ENCODE measurements around the gene AKAP1. TPM values are rescaled to one million over a fixed set of nuclear protein-coding genes. Genes with fewer than 3 reads are reported as not detected.

The AKAP1 gene
- total and polyA plus RNA-seq, 4 donors: 31.3 to 58.5 (median 39.8) TPM

DNA sequence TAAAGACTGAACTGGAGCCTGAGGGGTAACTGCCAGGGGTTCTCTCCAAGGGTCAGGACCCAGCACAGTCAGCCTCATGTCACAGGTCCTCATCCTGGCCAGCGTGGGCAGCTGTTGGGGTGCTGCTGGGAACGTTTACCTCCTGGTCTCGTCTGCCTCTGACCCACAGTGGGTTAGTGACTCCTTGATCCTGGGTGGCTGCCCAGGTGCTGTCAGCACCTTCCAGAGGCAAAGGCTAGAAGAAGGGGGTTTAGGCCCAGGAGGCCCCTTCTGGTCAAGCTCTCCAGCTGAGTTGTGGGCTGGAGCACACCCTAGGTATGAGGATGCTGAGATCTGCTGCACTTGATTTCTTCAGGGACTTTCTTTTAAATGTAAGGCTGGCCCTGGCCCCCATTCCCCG lies 30.3 kb downstream of the AKAP1 start:
- Histone ChIP-seq H3K4me3 (ENCODE audit: low read depth in 1 of 3, low read length in 3 of 3) (no peak overlapping the region), H3K27ac (ENCODE audit: low read depth in 1 of 2, low read length in 2 of 2) (no peak overlapping the region), H3K4me1 (ENCODE audit: control insufficient read depth in 4 of 4, insufficient read depth in 4 of 4, low read length in 3 of 4) (peaks cover 4 to 23% (median 14%) of the 10 kb centered on the region in 4 donors), H3K9me3 (ENCODE audit: control insufficient read depth in 4 of 4, low read length in 3 of 4) (no peaks in the 10 kb centered on the region), H3K36me3 (ENCODE audit: control insufficient read depth in 4 of 4, insufficient read depth in 3 of 4, low read depth in 1 of 4, low read length in 3 of 4) (peaks cover 11 to 53% (median 42%) of the 10 kb centered on the region in 4 donors), H3K9ac (ENCODE audit: low read depth in 1 of 2, low read length in 2 of 2) (no peak overlapping the region), H3K27me3 (ENCODE audit: control insufficient read depth in 4 of 4, insufficient read depth in 4 of 4, low read length in 3 of 4) (no peaks in the 10 kb centered on the region)
- TF ChIP-seq FOXA2 (IDR thresholded peaks at IDR 0.05) (no peak), HNF4A (conservative IDR thresholded peaks at IDR 0.05) (no peak), YY1 (IDR thresholded peaks at IDR 0.05) (no peak), GABPA (IDR thresholded peaks at IDR 0.05 in 1 of 2, conservative IDR thresholded peaks at IDR 0.05 in 1 of 2) (no peak), HNF4G (IDR thresholded peaks at IDR 0.05) (no peak), JUND (IDR thresholded peaks at IDR 0.05) (no peak), FOXA1 (IDR thresholded peaks at IDR 0.05) (no peak)
- WGBS: 88% methylated on average over 4 of the region's 4 CpGs
- DNase-seq (ENCODE audit: low spot score): no peak

DNA sequence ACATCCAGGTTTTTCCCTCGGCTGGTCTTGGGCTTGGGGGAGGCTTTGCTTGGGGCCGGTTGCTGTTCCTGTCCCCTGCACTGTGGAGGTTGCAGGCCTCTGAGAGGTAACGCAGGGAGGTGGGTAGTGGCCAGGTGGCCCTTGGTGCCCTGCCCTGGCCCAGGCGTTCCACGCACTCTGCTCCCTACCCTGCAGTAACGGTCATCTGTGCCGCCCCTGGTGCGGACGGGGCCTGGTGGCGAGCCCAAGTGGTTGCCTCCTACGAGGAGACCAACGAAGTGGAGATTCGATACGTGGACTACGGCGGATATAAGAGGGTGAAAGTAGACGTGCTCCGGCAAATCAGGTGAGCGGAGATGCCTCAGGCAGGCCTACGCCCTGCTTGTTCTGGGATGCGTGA lies 30.9 kb downstream of the AKAP1 start:
- peaks cover 4 to 25% (median 10%) of the 10 kb centered on the region in 4 donors for H3K4me1 ChIP-seq (ENCODE audit: control insufficient read depth in 4 of 4, insufficient read depth in 4 of 4, low read length in 3 of 4)
- H3K9ac ChIP-seq (ENCODE audit: low read depth in 1 of 2, low read length in 2 of 2): no peak overlapping the region
- no peak for DNase-seq (ENCODE audit: low spot score)
- H3K27me3 ChIP-seq (ENCODE audit: control insufficient read depth in 4 of 4, insufficient read depth in 4 of 4, low read length in 3 of 4): no peaks in the 10 kb centered on the region
- H3K9me3 ChIP-seq (ENCODE audit: control insufficient read depth in 4 of 4, low read length in 3 of 4): no peaks in the 10 kb centered on the region
- peaks cover 11 to 53% (median 42%) of the 10 kb centered on the region in 4 donors for H3K36me3 ChIP-seq (ENCODE audit: control insufficient read depth in 4 of 4, insufficient read depth in 3 of 4, low read depth in 1 of 4, low read length in 3 of 4)
- WGBS: 97% methylated on average over 21 of the region's 21 CpGs
- TF ChIP-seq RAD21 (IDR thresholded peaks at IDR 0.05) (no peak), NR2F2 (IDR thresholded peaks at IDR 0.05) (no peak)
- H3K4me3 ChIP-seq (ENCODE audit: low read depth in 1 of 3, low read length in 3 of 3): no peak overlapping the region
- H3K27ac ChIP-seq (ENCODE audit: low read depth in 1 of 2, low read length in 2 of 2): no peak overlapping the region

DNA sequence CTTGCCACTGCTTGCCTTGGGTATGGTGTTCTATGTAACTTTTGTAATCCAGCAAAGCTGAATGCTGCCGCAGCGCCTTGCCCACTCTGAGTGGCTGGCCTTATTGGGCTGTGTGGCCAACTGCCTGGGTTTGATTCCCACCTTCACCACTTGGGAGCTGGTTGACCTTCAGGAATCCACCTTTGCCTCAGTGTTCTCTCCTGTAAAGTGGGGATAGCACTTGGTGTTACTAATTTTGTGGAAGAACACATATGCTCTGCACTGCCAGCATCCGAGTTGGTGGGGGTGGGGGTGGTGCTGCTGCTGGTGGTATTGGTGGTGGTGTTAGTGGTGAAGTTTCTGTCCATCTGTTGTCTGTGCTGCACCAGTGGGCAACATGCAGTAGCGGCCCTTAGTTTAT lies 32.8 kb downstream of the AKAP1 start:
- H3K36me3 ChIP-seq (ENCODE audit: control insufficient read depth in 4 of 4, insufficient read depth in 3 of 4, low read depth in 1 of 4, low read length in 3 of 4): peaks cover 5 to 55% (median 48%) of the 10 kb centered on the region in 4 donors
- H3K27me3 ChIP-seq (ENCODE audit: control insufficient read depth in 4 of 4, insufficient read depth in 4 of 4, low read length in 3 of 4): no peaks in the 10 kb centered on the region
- over 99% methylated on average over 4 of the region's 4 CpGs for WGBS
- H3K4me3 ChIP-seq (ENCODE audit: low read depth in 1 of 3, low read length in 3 of 3): no peak overlapping the region
- no peaks in the 10 kb centered on the region for H3K9me3 ChIP-seq (ENCODE audit: control insufficient read depth in 4 of 4, low read length in 3 of 4)
- no peak overlapping the region for H3K27ac ChIP-seq (ENCODE audit: low read depth in 1 of 2, low read length in 2 of 2)
- TF ChIP-seq, protein P1, sequence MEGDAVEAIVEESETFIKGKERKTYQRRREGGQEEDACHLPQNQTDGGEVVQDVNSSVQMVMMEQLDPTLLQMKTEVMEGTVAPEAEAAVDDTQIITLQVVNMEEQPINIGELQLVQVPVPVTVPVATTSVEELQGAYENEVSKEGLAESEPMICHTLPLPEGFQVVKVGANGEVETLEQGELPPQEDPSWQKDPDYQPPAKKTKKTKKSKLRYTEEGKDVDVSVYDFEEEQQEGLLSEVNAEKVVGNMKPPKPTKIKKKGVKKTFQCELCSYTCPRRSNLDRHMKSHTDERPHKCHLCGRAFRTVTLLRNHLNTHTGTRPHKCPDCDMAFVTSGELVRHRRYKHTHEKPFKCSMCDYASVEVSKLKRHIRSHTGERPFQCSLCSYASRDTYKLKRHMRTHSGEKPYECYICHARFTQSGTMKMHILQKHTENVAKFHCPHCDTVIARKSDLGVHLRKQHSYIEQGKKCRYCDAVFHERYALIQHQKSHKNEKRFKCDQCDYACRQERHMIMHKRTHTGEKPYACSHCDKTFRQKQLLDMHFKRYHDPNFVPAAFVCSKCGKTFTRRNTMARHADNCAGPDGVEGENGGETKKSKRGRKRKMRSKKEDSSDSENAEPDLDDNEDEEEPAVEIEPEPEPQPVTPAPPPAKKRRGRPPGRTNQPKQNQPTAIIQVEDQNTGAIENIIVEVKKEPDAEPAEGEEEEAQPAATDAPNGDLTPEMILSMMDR (IDR thresholded peaks at IDR 0.05; ENCODE audit: low read depth, low read length, missing input control): no peak
- TF ChIP-seq, protein P2, sequence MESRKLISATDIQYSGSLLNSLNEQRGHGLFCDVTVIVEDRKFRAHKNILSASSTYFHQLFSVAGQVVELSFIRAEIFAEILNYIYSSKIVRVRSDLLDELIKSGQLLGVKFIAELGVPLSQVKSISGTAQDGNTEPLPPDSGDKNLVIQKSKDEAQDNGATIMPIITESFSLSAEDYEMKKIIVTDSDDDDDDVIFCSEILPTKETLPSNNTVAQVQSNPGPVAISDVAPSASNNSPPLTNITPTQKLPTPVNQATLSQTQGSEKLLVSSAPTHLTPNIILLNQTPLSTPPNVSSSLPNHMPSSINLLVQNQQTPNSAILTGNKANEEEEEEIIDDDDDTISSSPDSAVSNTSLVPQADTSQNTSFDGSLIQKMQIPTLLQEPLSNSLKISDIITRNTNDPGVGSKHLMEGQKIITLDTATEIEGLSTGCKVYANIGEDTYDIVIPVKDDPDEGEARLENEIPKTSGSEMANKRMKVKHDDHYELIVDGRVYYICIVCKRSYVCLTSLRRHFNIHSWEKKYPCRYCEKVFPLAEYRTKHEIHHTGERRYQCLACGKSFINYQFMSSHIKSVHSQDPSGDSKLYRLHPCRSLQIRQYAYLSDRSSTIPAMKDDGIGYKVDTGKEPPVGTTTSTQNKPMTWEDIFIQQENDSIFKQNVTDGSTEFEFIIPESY (IDR thresholded peaks at IDR 0.05): no peak
- TF ChIP-seq, protein P3, sequence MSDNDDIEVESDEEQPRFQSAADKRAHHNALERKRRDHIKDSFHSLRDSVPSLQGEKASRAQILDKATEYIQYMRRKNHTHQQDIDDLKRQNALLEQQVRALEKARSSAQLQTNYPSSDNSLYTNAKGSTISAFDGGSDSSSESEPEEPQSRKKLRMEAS (IDR thresholded peaks at IDR 0.05): no peak
- no peak overlapping the region for H3K9ac ChIP-seq (ENCODE audit: low read depth in 1 of 2, low read length in 2 of 2)
- H3K4me1 ChIP-seq (ENCODE audit: control insufficient read depth in 4 of 4, insufficient read depth in 4 of 4, low read length in 3 of 4): peaks cover 3 to 17% (median 4%) of the 10 kb centered on the region in 4 donors
- no peak for DNase-seq (ENCODE audit: low spot score)
